Measurements from ENCODE around the gene DERA. TPM values are rescaled to one million over a fixed set of nuclear protein-coding genes. Genes with fewer than 3 reads are reported as not detected.
A peak's percentile ranks its signal among the peaks of the same experiment; 100 is the strongest.
"Not testable (repeated sequence)": the region's sequence is repeated elsewhere in the genome, so short reads cannot be mapped to it uniquely, and the experiment has no call there.

The DERA gene
- total RNA-seq, 1 donor from 2014 or later, result 52.6 TPM

DNA sequence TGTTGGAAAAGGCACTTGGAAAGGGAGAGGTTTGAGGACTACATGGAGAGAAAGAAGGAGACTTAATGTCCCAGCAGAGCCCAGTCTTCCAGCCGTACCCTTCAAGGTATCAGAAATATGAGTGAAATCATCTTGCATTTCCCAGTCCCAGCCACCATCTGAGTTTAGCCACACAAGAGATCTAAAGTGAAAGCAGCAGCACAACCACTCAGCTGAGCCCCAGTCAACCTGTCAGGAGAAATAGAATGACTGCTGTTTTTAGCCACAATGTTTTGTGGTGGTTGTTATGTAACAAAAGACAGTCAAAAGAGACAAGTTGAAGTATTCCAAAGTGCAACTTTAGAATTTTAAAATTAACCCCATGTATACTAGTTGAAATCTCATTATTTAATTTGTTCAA lies 28.0 kb downstream of the DERA start:
- DNase-seq (ENCODE audit: low read depth), result no peak
- H3K4me3 ChIP-seq (ENCODE audit: low read depth, low read length), result no peak overlapping the region
- TF ChIP-seq, protein P1, sequence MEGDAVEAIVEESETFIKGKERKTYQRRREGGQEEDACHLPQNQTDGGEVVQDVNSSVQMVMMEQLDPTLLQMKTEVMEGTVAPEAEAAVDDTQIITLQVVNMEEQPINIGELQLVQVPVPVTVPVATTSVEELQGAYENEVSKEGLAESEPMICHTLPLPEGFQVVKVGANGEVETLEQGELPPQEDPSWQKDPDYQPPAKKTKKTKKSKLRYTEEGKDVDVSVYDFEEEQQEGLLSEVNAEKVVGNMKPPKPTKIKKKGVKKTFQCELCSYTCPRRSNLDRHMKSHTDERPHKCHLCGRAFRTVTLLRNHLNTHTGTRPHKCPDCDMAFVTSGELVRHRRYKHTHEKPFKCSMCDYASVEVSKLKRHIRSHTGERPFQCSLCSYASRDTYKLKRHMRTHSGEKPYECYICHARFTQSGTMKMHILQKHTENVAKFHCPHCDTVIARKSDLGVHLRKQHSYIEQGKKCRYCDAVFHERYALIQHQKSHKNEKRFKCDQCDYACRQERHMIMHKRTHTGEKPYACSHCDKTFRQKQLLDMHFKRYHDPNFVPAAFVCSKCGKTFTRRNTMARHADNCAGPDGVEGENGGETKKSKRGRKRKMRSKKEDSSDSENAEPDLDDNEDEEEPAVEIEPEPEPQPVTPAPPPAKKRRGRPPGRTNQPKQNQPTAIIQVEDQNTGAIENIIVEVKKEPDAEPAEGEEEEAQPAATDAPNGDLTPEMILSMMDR (conservative IDR thresholded peaks at IDR 0.05; ENCODE audit: low read depth, low read length), result no peak

DNA sequence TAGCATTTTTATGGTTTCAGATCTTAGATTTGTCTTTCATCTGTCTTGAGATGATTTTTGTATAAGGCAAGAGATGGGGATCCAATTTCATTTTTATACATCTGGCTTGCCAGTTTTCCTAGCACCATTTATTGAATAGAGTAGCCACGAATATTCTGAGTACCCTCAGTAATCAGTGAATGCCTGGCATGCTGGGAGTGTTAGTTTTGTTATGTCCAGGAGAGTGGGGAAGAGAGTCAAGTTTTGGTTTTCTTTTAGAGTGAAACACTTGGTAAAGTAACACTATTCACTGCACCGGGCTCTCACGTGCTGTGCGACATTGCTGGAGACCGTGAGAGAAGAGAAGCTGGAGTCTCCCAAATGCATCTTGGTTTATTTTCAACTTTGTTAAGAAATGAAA lies 31.3 kb downstream of the DERA start:
- no peak for DNase-seq (ENCODE audit: low read depth)
- TF ChIP-seq, protein P1 (conservative IDR thresholded peaks at IDR 0.05; ENCODE audit: low read depth, low read length), result no peak
- no peak overlapping the region for H3K4me3 ChIP-seq (ENCODE audit: low read depth, low read length)

DNA sequence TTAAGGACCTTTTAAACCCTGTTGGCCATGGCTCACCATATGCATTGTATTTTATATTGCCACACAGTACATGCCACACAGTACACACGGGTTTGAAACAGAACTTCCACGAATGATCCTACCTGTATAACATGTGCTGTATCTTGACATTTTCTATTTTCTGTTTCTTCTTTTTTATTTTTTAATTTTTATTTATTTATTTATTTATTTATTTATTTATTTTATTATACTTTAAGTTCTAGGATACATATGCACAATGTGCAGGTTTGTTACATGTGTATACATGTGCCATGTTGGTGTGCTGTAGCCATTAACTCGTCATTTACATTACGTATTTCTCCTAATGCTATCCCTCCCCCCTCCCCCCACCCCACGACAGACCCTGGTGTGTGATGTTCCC lies 32.4 kb downstream of the DERA start:
- not testable (repeated sequence) for H3K4me3 ChIP-seq (ENCODE audit: low read depth, low read length); DNase-seq (ENCODE audit: low read depth)

DNA sequence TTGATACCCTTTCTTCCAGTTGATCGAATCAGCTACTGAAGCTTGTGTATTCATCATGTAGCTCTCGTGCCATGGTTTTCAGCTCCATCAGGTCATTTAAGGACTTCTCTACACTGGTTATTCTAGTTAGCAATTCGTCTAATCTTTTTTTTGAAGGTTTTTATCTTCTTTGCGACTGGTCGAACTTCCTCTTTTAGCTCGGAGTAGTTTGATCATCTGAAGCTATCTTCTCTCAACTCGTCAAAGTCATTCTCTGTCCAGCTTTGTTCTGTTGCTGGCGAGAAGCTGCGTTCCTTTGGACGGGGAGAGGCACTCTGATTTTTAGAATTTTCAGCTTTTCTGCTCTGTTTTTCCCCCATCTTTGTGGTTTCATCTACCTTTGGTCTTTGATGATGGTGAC lies 37.3 kb downstream of the DERA start:
- H3K4me3 ChIP-seq (ENCODE audit: low read depth, low read length), result not testable (repeated sequence)

DNA sequence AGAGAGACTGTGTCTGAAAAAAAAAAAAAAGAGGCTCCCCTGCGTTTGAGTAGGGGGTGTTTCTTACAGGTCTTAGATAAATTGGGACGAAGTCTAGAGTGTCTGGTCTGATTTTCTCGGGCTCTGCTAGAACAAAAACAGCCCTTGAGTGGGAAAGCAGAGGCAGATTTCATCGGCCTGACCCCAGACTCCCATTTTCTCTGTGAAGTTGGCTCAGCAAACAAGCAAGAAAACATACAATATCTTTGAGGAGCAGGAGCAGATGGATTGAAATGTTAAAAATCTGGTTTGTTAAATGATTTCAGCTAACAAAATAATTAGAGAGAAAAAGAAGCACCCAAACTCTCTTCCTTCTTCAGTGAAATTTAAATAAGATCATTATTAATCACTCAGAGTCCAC lies 44.1 kb downstream of the DERA start:
- H3K4me3 ChIP-seq (ENCODE audit: low read depth, low read length), result no peak overlapping the region
- TF ChIP-seq, protein P1 (conservative IDR thresholded peaks at IDR 0.05; ENCODE audit: low read depth, low read length), result no peak
- DNase-seq (ENCODE audit: low read depth), result no peak

More for the DNA sequence above, 37.3 kb downstream of the DERA start:
- not testable (repeated sequence) for DNase-seq (ENCODE audit: low read depth)

DNA sequence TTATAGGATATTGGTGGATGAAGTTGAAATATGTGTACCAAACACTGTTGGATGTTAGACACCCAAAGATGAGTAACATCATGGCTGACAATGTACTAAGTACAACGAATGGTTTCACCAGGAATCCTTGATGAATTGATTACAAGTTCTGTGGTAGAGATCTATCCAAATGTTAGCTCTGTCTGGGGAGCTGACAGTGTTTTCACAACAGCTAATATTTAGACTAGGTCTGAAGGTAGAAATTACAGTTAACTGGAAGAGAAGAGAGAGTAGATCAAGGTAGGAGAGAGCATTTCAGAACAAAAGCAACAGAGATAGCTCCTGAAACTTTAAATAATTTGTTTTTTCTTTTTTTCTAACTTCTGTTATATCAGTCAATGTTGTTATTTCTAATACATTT lies 44.9 kb downstream of the DERA start:
- TF ChIP-seq, protein P1 (conservative IDR thresholded peaks at IDR 0.05; ENCODE audit: low read depth, low read length), result no peak
- no peak for DNase-seq (ENCODE audit: low read depth)
- H3K4me3 ChIP-seq (ENCODE audit: low read depth, low read length), result no peak overlapping the region

DNA sequence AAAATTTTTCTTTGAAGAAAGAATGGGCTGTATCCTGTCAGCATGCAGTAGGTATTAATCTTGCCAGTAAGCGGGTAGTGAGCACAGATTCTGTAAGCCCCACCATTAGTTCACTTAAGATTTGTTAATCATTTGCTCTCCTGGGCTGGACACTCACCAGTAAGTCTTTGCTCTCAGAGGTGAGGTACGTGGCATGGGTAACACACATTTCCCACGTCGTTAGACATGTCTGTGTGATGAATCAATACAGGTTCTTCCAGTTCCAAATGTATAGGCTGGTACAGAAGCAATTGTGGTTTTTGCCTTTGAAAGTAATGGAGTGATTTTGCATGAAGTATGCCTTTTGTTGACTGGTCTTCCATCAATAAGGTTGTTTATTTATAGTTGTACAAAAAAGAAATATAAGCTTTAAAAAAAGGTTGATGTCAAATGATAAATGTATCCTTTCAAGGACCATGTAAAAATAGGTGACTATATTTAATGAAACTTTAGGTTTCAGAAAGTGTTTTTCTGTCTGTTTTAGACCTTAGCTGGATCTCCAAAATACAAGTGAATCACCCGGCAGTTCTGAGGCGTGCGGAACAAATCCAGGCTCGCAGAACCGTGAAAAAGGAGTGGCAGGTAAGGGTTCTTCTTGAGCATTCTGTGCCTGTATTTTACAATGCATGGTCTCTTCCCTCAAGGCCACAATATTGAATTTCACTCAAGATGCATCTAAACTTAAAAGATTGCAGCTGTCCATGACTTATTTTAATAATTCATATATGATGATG lies 45.5 kb downstream of the DERA start:
- peak overlapping the region; percentile 4 for H3K4me3 ChIP-seq (ENCODE audit: low read depth, low read length)
- TF ChIP-seq, protein P1 (conservative IDR thresholded peaks at IDR 0.05; ENCODE audit: low read depth, low read length), result no peak
- peak; percentile 93 for DNase-seq (ENCODE audit: low read depth)

DNA sequence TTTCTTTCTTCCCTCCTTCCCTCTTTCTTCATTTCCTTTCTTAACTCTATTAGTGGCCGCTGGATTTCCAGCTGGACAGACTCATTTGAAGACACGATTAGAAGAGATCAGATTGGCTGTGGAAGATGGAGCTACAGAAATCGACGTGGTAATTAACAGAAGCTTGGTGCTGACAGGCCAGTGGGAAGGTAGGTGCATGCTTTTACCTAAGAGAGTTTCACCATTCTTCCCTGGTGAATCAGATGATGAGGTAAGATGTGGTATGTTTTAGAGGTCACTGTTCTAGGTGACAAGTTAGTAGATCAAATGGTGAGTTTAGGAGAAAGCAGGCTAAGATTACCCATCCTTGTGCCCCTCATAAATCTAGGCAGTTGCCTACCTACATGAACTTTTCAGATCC lies 51.6 kb downstream of the DERA start:
- DNase-seq (ENCODE audit: low read depth), result peak; percentile 89
- TF ChIP-seq, protein P1 (conservative IDR thresholded peaks at IDR 0.05; ENCODE audit: low read depth, low read length), result no peak

More for the DNA sequence above, 51.6 kb downstream of the DERA start:
- no peak overlapping the region for H3K4me3 ChIP-seq (ENCODE audit: low read depth, low read length)

All from epithelial cell of proximal tubule (primary cell).